NCI-H2171 treated with DMSO at 0.1 percent for 48 hours (cell line): ENCODE measurements around the gene DBN1.
A peak's percentile ranks its signal among the peaks of the same experiment; 100 is the strongest.

ENCODE experiments used
- DNase-seq: peaks from one replicate; lab custom pipeline; 2025; lab: John Stamatoyannopoulos, UW

DBN1 gene

GRCh38 chr5:177455661-177456590 lies 17.5 kb downstream of the DBN1 start:
- DNase-seq: peak; percentile 81

GRCh38 chr5:177455036-177455660 lies 18.3 kb downstream of the DBN1 start:
- DNase-seq: peak; percentile 82

GRCh38 chr5:177454397-177455035 lies 18.9 kb downstream of the DBN1 start:
- peak; percentile 72 for DNase-seq

GRCh38 chr5:177453852-177454396 lies 19.5 kb downstream of the DBN1 start:
- DNase-seq: peak; percentile 32

- no peak for DNase-seq
These were observed 20.5 kb downstream of the DBN1 start for GRCh38 chr5:177452688-177453638.

GRCh38 chr5:177450667-177451424 lies 22.6 kb downstream of the DBN1 start:
- no peak for DNase-seq

GRCh38 chr5:177449140-177450061 lies 24.0 kb downstream of the DBN1 start:
- DNase-seq: no peak

GRCh38 chr5:177448244-177448950 lies 25.0 kb downstream of the DBN1 start:
- DNase-seq: no peak

GRCh38 chr5:177447611-177448243 lies 25.7 kb downstream of the DBN1 start:
- no peak for DNase-seq

GRCh38 chr5:177447066-177447610 lies 26.3 kb downstream of the DBN1 start:
- DNase-seq: peak; percentile 48

- peak; percentile 44 for DNase-seq
These were observed 27.0 kb downstream of the DBN1 start, which contains the start of gene PRR7 for GRCh38 chr5:177446200-177447065. Gene PRR7, plus strand, starts transcription at chr5:177446814. Its CDS starts 8,254 bp downstream, at chr5:177455068.

GRCh38 chr5:177445917-177446199 lies 27.6 kb downstream of the DBN1 start:
- DNase-seq: peak; percentile 8

GRCh38 chr5:177445052-177445916 lies 28.1 kb downstream of the DBN1 start:
- DNase-seq: no peak

GRCh38 chr5:177444106-177445051 lies 29.1 kb downstream of the DBN1 start:
- DNase-seq: no peak
